NT2/D1 (cell line): ENCODE data around the gene BABAM1.

ENCODE experiments used
- SUZ12 ChIP-seq: IDR thresholded peaks from 2 replicates; pipeline ENCODE4 v1.6.1; 2011; ENCODE audit not compliant: insufficient read length, insufficient read depth; ENCODE audit errors: extremely low read depth
- YY1 ChIP-seq: IDR thresholded peaks from 2 replicates; pipeline ENCODE4 v1.6.1; 2011; ENCODE audit not compliant: insufficient read length, insufficient read depth

- TF ChIP-seq YY1 (no peak), SUZ12 (no peak)
Observed at GRCh38 chr19:17237747-17238706, 29.2 kb upstream of the BABAM1 start.
